GM21529 (cell line): ENCODE data around the gene B3GAT3.
"Not testable (repeated sequence)": the region's sequence is repeated elsewhere in the genome, so short reads cannot be mapped to it uniquely, and the experiment has no call there.

Experiments used
- ATAC-seq: cut with Tn5 transposase; IDR thresholded peaks from one replicate; pipeline ENCODE4 v1.9.1; 2021; ENCODE audit not compliant: unreplicated experiment

B3GAT3 gene

DNA sequence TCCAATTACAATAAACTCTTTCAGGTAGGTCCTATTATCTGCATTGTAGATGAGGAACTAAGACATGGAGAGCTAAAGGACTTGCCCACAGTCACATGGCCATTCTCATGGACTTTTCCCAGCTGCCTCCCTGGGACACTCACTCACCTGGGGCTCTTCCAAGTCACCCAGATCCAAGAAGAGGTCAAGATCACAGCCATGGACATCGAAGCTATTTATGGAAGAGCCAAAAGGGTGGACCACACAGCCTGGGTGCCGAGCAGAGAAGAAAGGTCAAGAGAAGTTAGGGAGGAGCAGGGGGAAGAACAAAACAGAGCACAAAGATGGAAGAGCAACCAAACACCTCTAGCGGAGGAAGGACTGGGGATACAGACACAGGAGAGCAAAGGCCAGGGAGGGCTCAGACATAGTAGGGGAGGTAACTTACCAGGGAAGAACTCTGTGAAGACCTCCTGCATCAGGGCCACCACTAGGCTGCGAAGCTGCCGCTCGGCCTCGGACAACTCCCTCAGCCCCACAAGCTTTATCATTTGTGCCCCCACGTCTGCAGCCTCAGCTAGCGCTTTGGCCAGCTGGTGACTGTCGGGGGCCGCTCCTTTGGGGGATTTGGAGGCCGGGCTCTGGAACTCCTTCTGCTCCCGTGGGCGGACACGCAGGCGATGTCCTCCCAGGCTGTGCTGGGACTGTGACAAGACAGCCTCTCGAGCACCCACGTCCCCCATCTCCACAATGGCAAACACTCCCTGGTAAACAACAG is 40.6 kb downstream of the B3GAT3 start:
- no peak for ATAC-seq

DNA sequence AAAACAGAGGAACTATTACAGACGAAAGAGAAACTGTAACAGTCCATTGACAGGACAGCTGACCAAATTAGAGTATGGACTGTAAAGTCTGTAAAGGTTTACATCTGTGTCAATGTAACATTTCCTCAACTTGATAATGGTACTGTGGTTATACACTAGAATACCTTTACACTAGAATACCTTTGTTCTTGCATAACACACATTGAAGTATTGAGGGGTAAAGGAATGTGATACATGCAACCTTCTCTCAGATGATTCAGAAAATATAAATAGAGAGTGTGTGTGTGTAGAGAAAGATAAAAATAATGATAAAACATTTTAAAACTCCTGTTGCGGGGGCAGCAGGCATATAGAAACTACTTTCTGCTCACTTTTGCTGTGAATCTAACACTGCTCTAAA is 42.5 kb downstream of the B3GAT3 start:
- no peak for ATAC-seq

DNA sequence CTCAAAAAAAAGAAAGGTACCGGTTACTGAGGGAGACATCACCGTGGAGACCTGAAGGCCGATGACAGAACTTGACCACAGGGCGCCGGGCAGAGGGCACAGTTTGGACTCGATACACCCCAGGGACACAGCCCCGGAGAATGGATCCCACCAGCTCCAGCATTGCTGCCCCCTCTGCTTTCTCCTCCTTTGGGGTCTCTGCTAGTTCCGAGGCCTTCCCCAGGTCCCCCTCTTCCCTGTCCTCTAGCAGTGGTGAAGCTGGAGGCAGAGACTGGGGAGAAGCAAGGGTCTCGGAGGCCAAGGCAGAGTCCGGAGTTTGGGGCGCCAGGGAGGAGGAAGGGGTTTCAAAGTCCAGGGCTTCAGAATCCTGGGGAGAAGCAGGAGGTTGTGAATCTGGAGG is 43.2 kb downstream of the B3GAT3 start:
- ATAC-seq, result no peak

DNA sequence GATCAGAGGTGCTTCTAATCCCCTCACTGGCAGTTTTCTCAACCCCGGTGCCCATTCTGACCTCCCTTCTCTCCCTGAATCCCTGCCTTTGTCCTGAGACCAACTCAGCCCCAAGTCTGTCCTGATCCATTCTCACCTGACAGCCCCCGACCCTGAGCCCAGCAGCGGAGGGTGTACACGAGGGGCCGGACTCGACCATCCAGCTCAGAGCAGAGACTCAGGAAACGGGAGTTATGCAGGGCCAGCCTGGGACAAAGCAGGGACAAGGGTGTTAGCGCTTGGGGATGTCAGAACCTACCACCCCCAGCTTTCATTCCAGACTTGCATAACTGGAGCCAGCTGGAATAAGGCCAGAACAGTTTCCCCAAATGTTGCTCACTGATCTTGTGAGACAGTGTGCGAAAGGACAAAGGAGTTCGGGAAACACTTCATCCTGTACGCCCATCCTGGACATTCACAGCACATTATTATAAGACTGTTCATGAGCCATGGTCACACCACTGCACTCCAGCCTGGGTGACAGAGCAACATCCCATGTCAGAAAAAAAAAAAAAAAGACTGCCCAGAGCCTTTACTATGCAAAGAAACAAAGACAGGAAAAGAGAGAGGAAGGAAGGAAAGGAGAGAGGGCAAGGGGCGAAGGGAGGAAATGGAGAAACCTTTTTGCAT is 44.6 kb downstream of the B3GAT3 start:
- ATAC-seq, result no peak

DNA sequence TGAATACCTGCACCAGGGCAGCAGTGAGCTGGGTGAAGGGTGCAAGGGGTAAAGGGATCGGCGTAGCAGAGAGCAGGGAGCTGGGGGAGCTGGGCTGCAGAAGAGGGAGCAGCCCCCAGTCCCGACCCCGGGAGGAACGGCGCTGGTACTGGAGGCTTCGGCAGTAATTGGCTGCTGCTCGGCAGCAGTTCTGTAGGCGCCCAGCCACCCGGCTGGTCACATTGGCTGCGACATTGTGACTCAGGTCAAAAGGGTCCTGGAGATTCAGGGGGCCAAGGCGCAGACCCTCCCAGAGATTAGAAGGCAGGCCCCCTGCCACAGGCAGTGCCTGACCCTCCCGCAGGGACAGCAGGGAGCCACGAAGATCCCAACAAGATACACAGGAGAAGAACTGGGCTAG is 45.9 kb downstream of the B3GAT3 start:
- ATAC-seq, result no peak

DNA sequence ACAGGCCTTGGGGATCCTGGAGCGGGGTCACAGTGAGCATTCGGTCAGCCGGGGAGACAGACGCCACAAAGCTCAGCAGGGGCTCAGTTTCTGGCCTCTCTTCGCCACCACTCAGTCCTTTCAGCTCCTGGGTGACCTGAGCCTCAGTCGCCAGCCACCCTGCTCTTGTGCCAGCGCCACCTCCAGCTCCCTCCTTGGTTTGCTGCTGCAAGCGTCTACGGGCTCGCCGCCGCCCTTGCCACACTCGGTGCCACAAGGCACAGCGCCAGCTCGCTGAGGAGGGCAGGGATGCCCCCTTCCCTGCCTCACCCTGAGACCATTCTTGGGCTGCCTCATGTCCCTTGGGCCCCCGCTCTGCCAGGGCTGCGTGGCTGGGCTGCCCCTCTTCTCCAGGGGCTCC is 46.6 kb downstream of the B3GAT3 start:
- no peak for ATAC-seq

DNA sequence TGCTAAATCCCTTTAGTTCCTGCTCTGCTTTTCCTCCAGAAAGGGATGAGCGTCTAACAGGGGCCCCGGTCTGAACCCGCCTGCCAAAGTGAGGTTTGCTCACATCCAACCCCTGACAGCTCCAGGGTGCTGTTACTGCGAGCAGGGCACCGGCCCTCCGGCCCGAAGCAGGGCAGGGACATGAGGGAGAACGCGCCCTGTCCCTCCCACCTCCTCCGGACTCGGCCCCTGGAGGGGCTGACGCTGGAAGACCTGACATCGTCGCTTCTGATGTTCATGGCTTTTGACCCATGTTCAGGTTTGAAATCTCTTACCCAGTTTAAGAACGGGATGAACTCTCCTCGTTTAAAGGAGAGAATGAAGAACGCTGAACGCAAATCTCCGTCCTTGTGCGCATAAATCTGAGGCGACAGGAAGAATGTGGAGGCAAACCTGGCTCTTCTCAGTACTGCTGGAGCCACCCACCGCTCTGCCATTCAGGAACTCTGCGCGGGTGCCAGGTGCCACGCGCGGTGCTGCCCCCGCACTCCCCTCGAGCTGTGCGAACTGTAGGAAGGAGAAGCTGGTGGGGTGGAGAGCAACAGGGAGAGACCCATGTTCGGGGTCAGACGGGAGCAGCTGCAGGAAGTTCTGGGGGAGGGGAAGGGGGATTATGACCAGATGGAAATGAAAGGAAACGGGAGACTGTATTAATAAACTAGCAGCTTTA is 47.3 kb downstream of the B3GAT3 start:
- peak; percentile 11 for ATAC-seq

DNA sequence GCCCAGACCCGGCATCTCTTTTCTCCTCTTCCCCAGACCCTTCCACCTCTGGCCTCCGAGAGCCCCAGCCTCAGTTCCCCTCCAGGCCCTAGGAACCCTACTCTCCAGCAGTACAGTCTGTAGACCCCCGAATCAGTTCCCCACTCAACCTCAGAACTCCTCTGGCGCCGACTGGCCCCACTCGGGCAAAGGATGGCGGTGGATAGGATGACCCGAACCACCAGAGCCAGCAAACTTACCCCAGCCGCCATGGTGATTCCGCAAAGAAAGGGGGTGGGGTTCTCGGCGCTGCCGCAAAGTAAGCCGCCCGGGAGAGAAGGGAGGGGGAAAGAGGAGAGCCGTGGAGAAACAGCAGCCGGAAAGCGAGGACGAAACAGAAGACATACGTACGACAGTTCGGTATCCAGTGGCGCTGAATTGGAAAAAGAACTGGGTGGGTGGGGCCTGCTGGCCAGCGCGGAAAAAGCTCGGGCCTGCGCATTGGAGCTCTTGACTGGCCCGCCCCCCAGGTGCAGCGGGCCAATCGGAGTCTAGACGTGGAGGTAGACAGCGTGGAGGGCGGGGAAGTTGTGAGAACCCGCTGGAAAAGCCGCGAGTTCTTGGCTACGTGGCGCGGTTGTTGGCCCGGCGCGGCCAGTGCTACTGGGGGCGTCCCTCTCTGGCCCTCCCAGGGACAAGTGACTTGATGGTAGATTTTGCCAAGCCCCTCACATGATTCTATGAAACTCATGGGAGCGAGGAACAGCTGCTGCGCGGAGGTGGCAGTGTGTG is 48.0 kb downstream of the B3GAT3 start, which contains the start of gene EEF1G:
EEF1G (minus strand) TSS at position 300 of the 771 bp plus-strand sequence; CDS start at position 251, 49 bp downstream.
- peak; percentile 82 for ATAC-seq

DNA sequence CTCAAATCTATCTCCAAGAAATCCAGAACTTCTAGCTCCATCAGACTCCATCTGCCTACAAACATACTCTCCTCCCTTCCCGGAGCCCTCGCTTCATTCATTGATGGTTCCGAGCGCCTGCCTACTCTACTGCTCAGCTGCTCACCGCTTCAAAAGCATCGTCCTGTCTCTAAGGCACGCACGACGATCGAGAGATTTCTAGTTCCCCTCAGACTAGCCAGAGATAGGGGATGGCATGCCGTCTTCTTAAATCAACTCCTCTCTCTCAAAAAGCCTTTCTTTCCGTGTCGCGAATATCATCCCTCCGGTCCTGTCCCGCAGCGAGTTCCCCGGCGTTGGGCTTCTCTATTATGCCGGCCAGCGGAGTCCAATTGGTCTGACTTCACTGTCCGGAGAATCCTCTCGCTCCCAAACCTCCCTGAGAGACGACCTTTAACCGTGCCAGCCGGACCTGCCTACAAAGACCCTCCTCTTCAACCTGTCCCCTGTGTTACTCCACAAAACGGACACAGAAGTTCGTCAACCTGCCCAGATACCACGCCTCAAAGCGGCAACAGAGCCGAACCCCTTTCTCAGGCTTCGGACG is 48.7 kb downstream of the B3GAT3 start:
- ATAC-seq, result no peak

DNA sequence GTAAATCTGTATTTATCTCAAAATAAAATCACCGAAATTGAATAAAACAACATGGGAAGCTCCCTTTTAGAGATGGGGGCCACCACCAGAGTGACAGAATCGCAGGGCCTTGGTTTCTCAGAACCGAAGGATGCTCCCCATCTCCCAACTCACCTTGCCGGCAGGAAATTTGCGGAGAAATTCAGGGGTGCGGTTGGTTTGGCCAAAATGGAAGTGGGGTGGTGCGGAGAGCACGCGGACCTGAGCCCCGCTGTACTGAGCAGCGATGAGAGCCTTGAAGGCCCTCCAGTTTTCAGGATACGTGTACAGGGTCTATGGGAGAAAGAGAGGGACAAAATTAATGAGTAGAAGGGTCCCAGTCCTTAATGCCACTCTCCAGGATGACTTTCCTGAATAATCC is 49.4 kb downstream of the B3GAT3 start:
- no peak for ATAC-seq

DNA sequence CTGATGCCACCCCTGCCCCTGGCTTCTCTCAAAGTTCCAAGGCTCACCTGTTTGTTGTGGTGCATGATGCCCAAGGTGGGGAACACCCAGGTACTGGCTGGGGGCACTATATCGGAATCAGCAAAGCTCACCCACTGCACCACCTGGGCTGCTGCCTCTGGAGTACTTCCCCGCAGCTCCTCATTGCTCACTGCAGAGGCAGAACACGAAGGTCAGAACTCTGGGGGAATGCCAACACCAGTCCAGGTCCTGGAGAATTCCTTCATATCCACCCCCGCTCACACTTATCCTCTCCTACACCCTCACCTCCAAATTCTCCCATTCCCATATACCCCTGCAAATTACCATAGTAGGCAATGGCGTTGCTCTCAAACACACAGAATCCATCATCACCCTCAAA is 50.3 kb downstream of the B3GAT3 start:
- ATAC-seq, result not testable (repeated sequence)

DNA sequence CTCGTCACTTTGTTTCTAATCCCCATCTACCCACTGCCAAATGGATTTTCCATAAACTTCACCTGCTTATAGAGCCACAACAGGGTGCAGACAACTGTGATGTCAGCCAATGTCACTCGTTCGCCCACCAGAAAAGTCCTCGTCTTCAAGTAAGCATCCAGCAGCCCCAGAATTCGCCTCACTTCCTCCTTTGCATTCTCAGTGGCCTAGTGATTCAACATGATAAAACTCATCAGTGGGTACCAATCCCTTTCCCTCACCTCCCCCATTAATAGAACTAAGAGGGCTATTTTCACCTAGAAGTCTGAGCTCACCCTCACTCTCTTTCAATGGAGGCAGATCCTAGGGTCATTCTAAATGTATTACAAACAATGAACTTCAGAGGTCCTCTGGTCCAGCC is 50.9 kb downstream of the B3GAT3 start:
- not testable (repeated sequence) for ATAC-seq

DNA sequence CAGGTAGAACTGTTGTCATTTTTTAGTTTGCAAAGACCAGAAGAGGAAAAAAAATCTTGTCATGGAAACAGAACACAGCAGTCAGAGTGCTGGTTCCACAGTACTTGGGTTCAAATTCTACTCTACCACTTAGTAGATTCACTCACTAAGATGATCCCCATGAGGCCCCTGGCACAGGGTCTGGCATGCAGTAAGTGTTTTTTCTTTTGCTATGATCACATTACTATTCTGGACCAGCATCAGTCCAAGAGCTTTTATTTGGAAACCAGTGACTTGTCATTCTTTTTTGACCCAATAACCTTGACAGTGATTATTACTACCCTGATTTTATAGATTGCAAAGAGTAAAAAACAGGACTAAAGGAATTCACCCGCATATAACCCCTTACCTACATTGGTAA is 52.2 kb downstream of the B3GAT3 start:
- ATAC-seq, result no peak

DNA sequence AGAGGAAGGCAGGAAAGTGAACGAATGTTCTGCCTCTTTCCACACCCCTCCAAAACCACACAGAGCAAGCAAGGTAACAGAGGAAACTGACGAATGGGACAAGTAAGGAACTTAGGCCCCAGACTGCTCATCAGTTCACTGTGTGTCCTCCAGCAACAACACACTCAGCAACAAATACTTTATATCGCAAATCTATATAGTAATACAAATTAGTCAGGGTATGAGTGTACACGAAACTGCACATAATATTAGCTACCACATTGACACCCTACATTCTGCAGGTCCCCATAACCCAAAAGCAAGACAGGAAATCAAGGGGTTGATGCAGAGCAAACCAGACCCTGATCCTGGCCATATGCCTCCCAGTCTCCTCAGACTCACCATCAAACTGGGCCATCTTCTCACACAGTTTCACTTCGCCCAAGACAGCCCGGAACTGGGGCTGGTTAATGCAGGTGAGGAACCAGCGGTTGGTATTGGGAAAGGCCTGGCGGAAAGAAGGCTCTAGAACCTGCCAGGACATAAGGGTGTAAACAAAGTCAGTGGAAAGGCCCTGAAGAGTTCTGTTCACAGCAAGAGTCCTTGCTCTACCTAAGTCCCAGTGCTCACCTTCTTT is 54.7 kb downstream of the B3GAT3 start:
- ATAC-seq, result peak; percentile 47

DNA sequence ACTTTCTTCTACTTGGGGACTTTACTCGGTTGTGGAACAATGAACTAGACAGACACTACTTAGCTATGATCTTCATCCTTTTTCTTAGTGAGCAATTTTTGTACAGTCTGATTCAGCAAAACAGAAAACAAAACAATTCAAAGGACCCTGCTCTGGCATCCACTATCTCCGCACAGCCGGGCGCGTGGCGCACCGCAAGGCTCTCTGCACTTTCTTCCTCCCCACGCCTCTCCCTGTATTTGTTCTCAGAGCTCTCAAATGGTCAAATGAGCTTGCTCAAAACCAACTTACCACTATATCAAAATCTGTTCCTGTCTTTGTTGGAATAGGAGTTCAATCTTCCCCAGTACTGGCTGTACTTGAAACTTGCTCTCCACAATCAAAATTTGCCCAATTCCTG is 55.5 kb downstream of the B3GAT3 start:
- ATAC-seq, result no peak
